Transverse colon (tissue), 3 donors: ENCODE measurements around the gene KDM5A.

ENCODE experiments used
- CTCF ChIP-seq, 5 experiments: fragments of 200-600 bp in 3 of 5; fragments of 450-650 bp in 2 of 5; sonication (generic) in 3 of 5; IDR thresholded peaks; 1 replicate in 2 of 5; 2 replicates in 3 of 5; pipeline ENCODE4 v1.5.1; 2016 to 2017; ENCODE audit warnings: antibody characterized with exemption in 5 of 5, inconsistent platforms in 3 of 5, mild to moderate bottlenecking in 2 of 5, moderate library complexity in 1 of 5
- EP300 ChIP-seq: sonication (generic); formaldehyde crosslinking; IDR thresholded peaks from one replicate; pipeline ENCODE4 v1.6.1; 2017; ENCODE audit warnings: antibody characterized with exemption, low read depth
- POLR2A ChIP-seq: fragments of 450-650 bp; IDR thresholded peaks from one replicate; pipeline ENCODE4 v1.6.1; 2016; ENCODE audit warnings: antibody characterized with exemption, mild to moderate bottlenecking, moderate library complexity

GRCh38 chr12:254039-254438, 135.1 kb downstream of the KDM5A start:
- no peak for TF ChIP-seq POLR2A
- no peak for TF ChIP-seq CTCF (IDR thresholded peaks at IDR 0.05)
- TF ChIP-seq EP300 = no peak
